ENCODE measurements around the gene PITPNM3.

Gene PITPNM3

GRCh38 chr17:6425407-6425806 lies 130.9 kb downstream of the PITPNM3 start:
- no peaks in the 10 kb centered on the region for H3K9me2 ChIP-seq (replicated peaks; ENCODE audit: low read depth, low read length)
- H2AFZ ChIP-seq (ENCODE audit: low read length): no peak overlapping the region
- H4K20me1 ChIP-seq (ENCODE audit: insufficient read depth, low read length, poor library complexity, severe bottlenecking): no peaks in the 10 kb centered on the region
- no peak overlapping the region for H3K9ac ChIP-seq (ENCODE audit: low read depth, low read length, poor library complexity, severe bottlenecking)
- no peak for TF ChIP-seq CTCF (conservative IDR thresholded peaks at IDR 0.05; ENCODE audit: low read length)
- TF ChIP-seq EZH2phosphoT487 (IDR thresholded peaks at IDR 0.05; ENCODE audit: borderline replicate concordance): no peak
- H3K79me2 ChIP-seq (ENCODE audit: insufficient read depth, low read length): no peaks in the 10 kb centered on the region
- H3K4me2 ChIP-seq (ENCODE audit: low read depth, low read length, poor library complexity, severe bottlenecking): no peak overlapping the region
- H3K4me1 ChIP-seq (ENCODE audit: insufficient read depth, low read length, poor library complexity, severe bottlenecking): peaks cover 17% of the 10 kb centered on the region
- H3K27me3 ChIP-seq (ENCODE audit: insufficient read depth, low read length, poor library complexity, severe bottlenecking): no peaks in the 10 kb centered on the region
- no peaks in the 10 kb centered on the region for H3F3A ChIP-seq (ENCODE audit: low read depth)
- H3K9me3 ChIP-seq (ENCODE audit: insufficient read depth, low read depth, low read length): no peaks in the 10 kb centered on the region
- no peak overlapping the region for H3K4me3 ChIP-seq (ENCODE audit: low read length, poor library complexity, severe bottlenecking)
- no peaks in the 10 kb centered on the region for H3K36me3 ChIP-seq (ENCODE audit: insufficient read depth, low read length)

- Histone ChIP-seq H4K20me1 (ENCODE audit: insufficient read depth, low read length, poor library complexity, severe bottlenecking) (no peaks in the 10 kb centered on the region), H3K79me2 (ENCODE audit: insufficient read depth, low read length) (no peaks in the 10 kb centered on the region), H3F3A (ENCODE audit: low read depth) (no peaks in the 10 kb centered on the region), H3K4me2 (ENCODE audit: low read depth, low read length, poor library complexity, severe bottlenecking) (no peak overlapping the region), H3K9me3 (ENCODE audit: insufficient read depth, low read depth, low read length) (no peaks in the 10 kb centered on the region), H3K4me3 (ENCODE audit: low read length, poor library complexity, severe bottlenecking) (no peak overlapping the region), H2AFZ (ENCODE audit: low read length) (no peak overlapping the region), H3K9me2 (replicated peaks; ENCODE audit: low read depth, low read length) (no peaks in the 10 kb centered on the region), H3K27me3 (ENCODE audit: insufficient read depth, low read length, poor library complexity, severe bottlenecking) (no peaks in the 10 kb centered on the region), H3K4me1 (ENCODE audit: insufficient read depth, low read length, poor library complexity, severe bottlenecking) (peaks cover 17% of the 10 kb centered on the region), H3K36me3 (ENCODE audit: insufficient read depth, low read length) (no peaks in the 10 kb centered on the region), H3K9ac (ENCODE audit: low read depth, low read length, poor library complexity, severe bottlenecking) (no peak overlapping the region)
- TF ChIP-seq CTCF (conservative IDR thresholded peaks at IDR 0.05; ENCODE audit: low read length) (no peak), EZH2phosphoT487 (IDR thresholded peaks at IDR 0.05; ENCODE audit: borderline replicate concordance) (no peak)
These were observed 132.4 kb downstream of the PITPNM3 start for GRCh38 chr17:6423931-6424330.

GRCh38 chr17:6422654-6423241 lies 133.6 kb downstream of the PITPNM3 start:
- H3K27me3 ChIP-seq (ENCODE audit: insufficient read depth, low read length, poor library complexity, severe bottlenecking): no peaks in the 10 kb centered on the region
- H3F3A ChIP-seq (ENCODE audit: low read depth): no peaks in the 10 kb centered on the region
- H3K36me3 ChIP-seq (ENCODE audit: insufficient read depth, low read length): no peaks in the 10 kb centered on the region
- TF ChIP-seq EZH2phosphoT487 (IDR thresholded peaks at IDR 0.05; ENCODE audit: borderline replicate concordance): no peak
- no peak for TF ChIP-seq CTCF (conservative IDR thresholded peaks at IDR 0.05; ENCODE audit: low read length)
- H3K9me3 ChIP-seq (ENCODE audit: insufficient read depth, low read depth, low read length): no peaks in the 10 kb centered on the region
- no peaks in the 10 kb centered on the region for H3K79me2 ChIP-seq (ENCODE audit: insufficient read depth, low read length)
- H3K9me2 ChIP-seq (replicated peaks; ENCODE audit: low read depth, low read length): no peaks in the 10 kb centered on the region
- no peak overlapping the region for H3K4me2 ChIP-seq (ENCODE audit: low read depth, low read length, poor library complexity, severe bottlenecking)
- 0 out of 2 replicates have a peak overlapping the region, but pooled peaks have one; percentile 59 for H2AFZ ChIP-seq (ENCODE audit: low read length)
- no peak overlapping the region for H3K4me3 ChIP-seq (ENCODE audit: low read length, poor library complexity, severe bottlenecking)
- no peaks in the 10 kb centered on the region for H4K20me1 ChIP-seq (ENCODE audit: insufficient read depth, low read length, poor library complexity, severe bottlenecking)
- no peak overlapping the region for H3K9ac ChIP-seq (ENCODE audit: low read depth, low read length, poor library complexity, severe bottlenecking)
- H3K4me1 ChIP-seq (ENCODE audit: insufficient read depth, low read length, poor library complexity, severe bottlenecking): peaks cover 12% of the 10 kb centered on the region

Data from Loucy (cell line).